Peyer's patch (tissue), 4 donors: ENCODE measurements around the gene ELL. TPM values are rescaled to one million over a fixed set of nuclear protein-coding genes. Genes with fewer than 3 reads are reported as not detected.
"Not testable (repeated sequence)": the region's sequence is repeated elsewhere in the genome, so short reads cannot be mapped to it uniquely, and the experiment has no call there.

Experiments used
- DNase-seq, 3 donors: peaks; one replicate each; pipeline ENCODE4 v3.0.0-alpha.2; 2017 to 2019
- H3K27ac ChIP-seq, 4 donors: fragments of 200-600 bp; sonication (generic); one replicate each; pipeline ENCODE4 v1.5.1; 2016 to 2019
- H3K27me3 ChIP-seq, 2 donors: fragments of 200-600 bp; sonication (generic); one replicate each; pipeline ENCODE4 v1.5.1; 2019
- H3K36me3 ChIP-seq, 3 donors: fragments of 200-600 bp; sonication (generic); one replicate each; pipeline ENCODE4 v1.5.1; 2016 to 2019
- H3K4me1 ChIP-seq, 4 donors: fragments of 200-600 bp; sonication (generic); one replicate each; pipeline ENCODE4 v1.5.1; 2016 to 2019
- H3K4me3 ChIP-seq, 4 donors: fragments of 200-600 bp; sonication (generic); 1 replicate in 3 of 4; 2 replicates in 1 of 4; pipeline ENCODE4 v1.5.1; 2016 to 2019; ENCODE audit warnings: mild to moderate bottlenecking in 1 of 4
- H3K9me3 ChIP-seq, 4 donors: fragments of 200-600 bp; sonication (generic); one replicate each; pipeline ENCODE4 v1.5.1; 2016 to 2019; ENCODE audit warnings: mild to moderate bottlenecking in 1 of 4
- CTCF ChIP-seq, 6 experiments: fragments of 450-650 bp in 4 of 6; fragments of 200-600 bp in 2 of 6; sonication (generic) in 1 of 6; IDR thresholded peaks; one replicate each; pipeline ENCODE4 v1.5.1; 2017 to 2019; ENCODE audit warnings: antibody characterized with exemption in 6 of 6, mild to moderate bottlenecking in 3 of 6, moderate library complexity in 1 of 6
- POLR2A ChIP-seq, 2 donors: fragments of 450-650 bp; IDR thresholded peaks; one replicate each; pipeline ENCODE4 v1.5.1; 2017; ENCODE audit warnings: antibody characterized with exemption in 2 of 2, mild to moderate bottlenecking in 2 of 2, moderate library complexity in 2 of 2
- total RNA-seq, 4 donors: library from RNA; depleted of rRNA; stranded (reverse); fragments of >200 nt; gene quantifications; one replicate each; pipeline ENCODE4 v1.1.0, GENCODE V29; 2016

Gene ELL
- total RNA-seq, 4 donors from 2014 or later: 18.9 to 49.5 (median 34.2) TPM

GRCh38 chr19:18531485-18531884, 9.6 kb upstream of the ELL start:
- no peaks in the 10 kb centered on the region for H3K27me3 ChIP-seq
- peaks cover 0 to 45% (median 0%) of the 10 kb centered on the region in 3 donors for H3K36me3 ChIP-seq
- no peaks in the 10 kb centered on the region for H3K9me3 ChIP-seq
- no peak for DNase-seq
- H3K4me3 ChIP-seq: no peak overlapping the region
- no peak overlapping the region for H3K27ac ChIP-seq
- H3K4me1 ChIP-seq: no peaks in the 10 kb centered on the region
- TF ChIP-seq POLR2A (IDR thresholded peaks at IDR 0.05) (no peak), CTCF (IDR thresholded peaks at IDR 0.05) (no peak)

- TF ChIP-seq CTCF (IDR thresholded peaks at IDR 0.05) (no peak), POLR2A (IDR thresholded peaks at IDR 0.05) (no peak)
- Histone ChIP-seq H3K36me3 (peaks cover 0 to 31% (median 0%) of the 10 kb centered on the region in 3 donors), H3K9me3 (no peaks in the 10 kb centered on the region), H3K4me3 (no peak overlapping the region), H3K27ac (no peak overlapping the region), H3K27me3 (no peaks in the 10 kb centered on the region), H3K4me1 (no peaks in the 10 kb centered on the region)
- DNase-seq: no peak
Observed at GRCh38 chr19:18529782-18530181, 7.9 kb upstream of the ELL start.

GRCh38 chr19:18526316-18526715, 4.4 kb upstream of the ELL start:
- Histone ChIP-seq H3K4me3 (no peak overlapping the region), H3K9me3 (no peaks in the 10 kb centered on the region), H3K36me3 (peaks cover 0 to 5% (median 0%) of the 10 kb centered on the region in 3 donors), H3K4me1 (peaks cover 0 to 4% (median 0%) of the 10 kb centered on the region in 4 donors), H3K27me3 (no peaks in the 10 kb centered on the region), H3K27ac (no peak overlapping the region)
- no peak for DNase-seq
- no peak for TF ChIP-seq CTCF (IDR thresholded peaks at IDR 0.05)
- no peak for TF ChIP-seq POLR2A (IDR thresholded peaks at IDR 0.05)

GRCh38 chr19:18523841-18524240, 2.0 kb upstream of the ELL start:
- Histone ChIP-seq H3K4me3 (no peak overlapping the region), H3K4me1 (peaks cover 0 to 15% (median 4%) of the 10 kb centered on the region in 4 donors), H3K36me3 (no peaks in the 10 kb centered on the region), H3K27me3 (no peaks in the 10 kb centered on the region), H3K27ac (no peak overlapping the region), H3K9me3 (no peaks in the 10 kb centered on the region)
- TF ChIP-seq POLR2A (IDR thresholded peaks at IDR 0.05): no peak
- no peak for TF ChIP-seq CTCF (IDR thresholded peaks at IDR 0.05)
- DNase-seq: no peak

- H3K4me3 ChIP-seq: peak overlapping the region in 2 of 4 donors; percentile 17 to 22
- peaks cover 0 to 23% (median 4%) of the 10 kb centered on the region in 4 donors for H3K4me1 ChIP-seq
- not testable (repeated sequence) for H3K9me3 ChIP-seq, H3K27me3 ChIP-seq, H3K36me3 ChIP-seq, DNase-seq
- peak overlapping the region in 3 of 4 donors; percentile 38 to 69 (median 48) for H3K27ac ChIP-seq
Observed at GRCh38 chr19:18522862-18523440, 1.1 kb upstream of the ELL start.

- peaks cover 0 to 29% (median 4%) of the 10 kb centered on the region in 4 donors for H3K4me1 ChIP-seq
- no peaks in the 10 kb centered on the region for H3K36me3 ChIP-seq
- H3K4me3 ChIP-seq: peak overlapping the region; percentile 78 to 99 (median 90)
- DNase-seq: peak; percentile 100
- peak overlapping the region; percentile 94 to 99 (median 98) for H3K27ac ChIP-seq
- H3K27me3 ChIP-seq: no peaks in the 10 kb centered on the region
- TF ChIP-seq POLR2A (IDR thresholded peaks at IDR 0.05) (peak in 1 of 2 donors; percentile 61), CTCF (IDR thresholded peaks at IDR 0.05) (peak in 4 of 6 experiments; percentile 25 to 44 (median 32))
- H3K9me3 ChIP-seq: no peaks in the 10 kb centered on the region
Observed at GRCh38 chr19:18522124-18522861, 423 bp upstream of the ELL start.
